ENCODE results near the gene COQ8A.
"Not testable (repeated sequence)": the region's sequence is repeated elsewhere in the genome, so short reads cannot be mapped to it uniquely, and the experiment has no call there.

COQ8A gene

GRCh38 chr1:226921504-226921903 lies 18.6 kb upstream of the COQ8A start:
- DNase-seq (ENCODE audit: low read depth in 2 of 2, low spot score in 1 of 2): no peak

- not testable (repeated sequence) for DNase-seq (ENCODE audit: low read depth in 2 of 2, low spot score in 1 of 2)
Measured at GRCh38 chr1:226929260-226930111, 10.6 kb upstream of the COQ8A start.

- DNase-seq (ENCODE audit: low read depth in 2 of 2, low spot score in 1 of 2): no peak
Measured at GRCh38 chr1:226934483-226935237, 5.4 kb upstream of the COQ8A start.

GRCh38 chr1:226937940-226938725 lies 2.0 kb upstream of the COQ8A start:
- DNase-seq (ENCODE audit: low read depth in 2 of 2, low spot score in 1 of 2): no peak

- DNase-seq (ENCODE audit: low read depth in 2 of 2, low spot score in 1 of 2): no peak
Measured at GRCh38 chr1:226938903-226939437, 1.1 kb upstream of the COQ8A start.

- DNase-seq (ENCODE audit: low read depth in 2 of 2, low spot score in 1 of 2): peak; percentile 19 to 29
Measured at GRCh38 chr1:226939438-226940028, 561 bp upstream of the COQ8A start.

- DNase-seq (ENCODE audit: low read depth in 2 of 2, low spot score in 1 of 2): no peak
Measured at GRCh38 chr1:226940806-226941067, 643 bp downstream of the COQ8A start.

GRCh38 chr1:226942392-226942791 lies 2.3 kb downstream of the COQ8A start:
- DNase-seq (ENCODE audit: low read depth in 2 of 2, low spot score in 1 of 2): no peak

- no peak for DNase-seq (ENCODE audit: low read depth in 2 of 2, low spot score in 1 of 2)
Measured at GRCh38 chr1:226943156-226943555, 3.1 kb downstream of the COQ8A start.

- DNase-seq (ENCODE audit: low read depth in 2 of 2, low spot score in 1 of 2): no peak
Measured at GRCh38 chr1:226943927-226944326, 3.8 kb downstream of the COQ8A start.

- DNase-seq (ENCODE audit: low read depth in 2 of 2, low spot score in 1 of 2): no peak
Measured at GRCh38 chr1:226945106-226945857, 5.2 kb downstream of the COQ8A start.

GRCh38 chr1:226945858-226946245 lies 5.8 kb downstream of the COQ8A start:
- DNase-seq (ENCODE audit: low read depth in 2 of 2, low spot score in 1 of 2): no peak

- DNase-seq (ENCODE audit: low read depth in 2 of 2, low spot score in 1 of 2): no peak
Measured at GRCh38 chr1:226946285-226946684, 6.2 kb downstream of the COQ8A start.

GRCh38 chr1:226946841-226947240 lies 6.7 kb downstream of the COQ8A start:
- DNase-seq (ENCODE audit: low read depth in 2 of 2, low spot score in 1 of 2): no peak

GRCh38 chr1:226948051-226948450 lies 8.0 kb downstream of the COQ8A start:
- no peak for DNase-seq (ENCODE audit: low read depth in 2 of 2, low spot score in 1 of 2)

GRCh38 chr1:226948480-226948879 lies 8.4 kb downstream of the COQ8A start:
- no peak for DNase-seq (ENCODE audit: low read depth in 2 of 2, low spot score in 1 of 2)

GRCh38 chr1:226948996-226949395 lies 8.9 kb downstream of the COQ8A start:
- no peak for DNase-seq (ENCODE audit: low read depth in 2 of 2, low spot score in 1 of 2)

- no peak for DNase-seq (ENCODE audit: low read depth in 2 of 2, low spot score in 1 of 2)
Measured at GRCh38 chr1:226949401-226949800, 9.3 kb downstream of the COQ8A start.

- no peak for DNase-seq (ENCODE audit: low read depth in 2 of 2, low spot score in 1 of 2)
Measured at GRCh38 chr1:226950316-226950715, 10.2 kb downstream of the COQ8A start.

GRCh38 chr1:226950871-226951270 lies 10.8 kb downstream of the COQ8A start:
- no peak for DNase-seq (ENCODE audit: low read depth in 2 of 2, low spot score in 1 of 2)
